NT2/D1 (cell line): ENCODE data around the gene CTBP2.

Experiments
- DNase-seq: peaks from one replicate; pipeline ENCODE4 v3.0.0-alpha.2; 2011; ENCODE audit warnings: low read depth, low spot score
- H3K27me3 ChIP-seq: 2 replicates; pipeline ENCODE4 v1.6.0; 2011; ENCODE audit warnings: mild to moderate bottlenecking; ENCODE audit not compliant: insufficient read length, insufficient read depth
- H3K36me3 ChIP-seq: 2 replicates; pipeline ENCODE4 v1.6.1; 2011; ENCODE audit warnings: mild to moderate bottlenecking, low read length, mixed read lengths; ENCODE audit not compliant: insufficient read depth, insufficient read length
- H3K4me1 ChIP-seq: 2 replicates; pipeline ENCODE4 v1.5.1; 2011; ENCODE audit not compliant: insufficient read depth, insufficient read length
- H3K4me3 ChIP-seq: 2 replicates; pipeline ENCODE4 v1.5.1; 2011; ENCODE audit warnings: low read depth; ENCODE audit not compliant: insufficient read length
- H3K9ac ChIP-seq: 2 replicates; pipeline ENCODE4 v1.6.0; 2011; ENCODE audit warnings: low read depth; ENCODE audit not compliant: insufficient read length
- H3K9me3 ChIP-seq: 2 replicates; pipeline ENCODE4 v1.5.1; 2011; ENCODE audit warnings: mild to moderate bottlenecking, low read length; ENCODE audit not compliant: insufficient read depth
- SUZ12 ChIP-seq: IDR thresholded peaks from 2 replicates; pipeline ENCODE4 v1.6.1; 2011; ENCODE audit not compliant: insufficient read length, insufficient read depth; ENCODE audit errors: extremely low read depth
- YY1 ChIP-seq: IDR thresholded peaks from 2 replicates; pipeline ENCODE4 v1.6.1; 2011; ENCODE audit not compliant: insufficient read length, insufficient read depth
- ZNF274 ChIP-seq: IDR thresholded peaks from 2 replicates; pipeline ENCODE4 v1.6.1; 2011; ENCODE audit warnings: mild to moderate bottlenecking, low read depth, low read length

Gene CTBP2

DNA sequence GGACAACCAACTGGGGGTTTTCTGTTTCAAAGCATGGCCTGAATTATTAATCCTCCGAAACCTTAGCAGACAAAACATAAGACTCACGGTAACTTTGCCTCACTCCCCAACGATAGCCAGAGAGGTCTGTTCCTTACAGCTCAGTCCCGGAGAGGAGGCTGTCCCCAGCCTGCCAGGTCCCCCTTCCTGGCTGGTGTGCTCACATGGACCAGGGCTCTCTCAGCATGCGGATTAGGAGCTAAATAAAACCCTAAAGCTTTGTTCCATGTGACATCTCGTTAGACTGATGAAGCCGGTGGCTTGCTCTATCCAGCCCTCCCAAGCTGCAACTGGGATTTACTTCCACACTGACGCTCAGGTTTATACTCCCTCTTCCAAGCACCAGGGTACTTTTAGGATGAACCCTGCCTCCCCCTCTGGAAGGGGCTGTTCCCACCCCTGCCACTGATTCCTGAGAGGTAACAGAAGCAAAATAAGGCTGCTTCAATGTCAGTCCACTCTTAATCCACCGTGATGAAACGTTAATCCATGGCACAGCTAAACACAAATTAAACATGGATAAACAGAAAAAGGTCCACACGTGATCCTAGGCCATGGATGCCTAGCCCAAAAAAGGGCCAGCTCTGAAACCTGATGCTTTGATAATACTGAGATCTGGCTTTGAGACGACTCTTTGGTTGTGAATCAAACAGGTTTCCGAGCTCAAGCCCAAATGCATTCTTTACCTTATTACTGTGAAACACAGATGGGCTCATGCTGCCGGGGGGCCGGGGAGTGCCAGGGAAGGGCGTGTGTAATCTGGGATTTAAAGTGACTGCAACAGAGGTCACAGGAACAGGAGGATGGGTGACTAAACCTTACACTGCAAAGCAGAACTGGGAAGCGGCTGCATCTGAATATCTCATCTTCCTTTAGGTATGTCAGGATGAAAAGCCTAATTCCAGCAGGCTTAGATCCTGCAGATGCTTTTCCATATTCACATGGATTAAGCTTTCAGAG, 132.2 kb downstream of the CTBP2 start:
- H3K4me1 ChIP-seq = peaks cover 2% of the 10 kb centered on the region
- H3K4me3 ChIP-seq = no peak overlapping the region
- no peak for TF ChIP-seq YY1
- TF ChIP-seq SUZ12 = no peak
- no peak for TF ChIP-seq ZNF274
- H3K27me3 ChIP-seq = no peaks in the 10 kb centered on the region
- peaks cover 50% of the 10 kb centered on the region for H3K36me3 ChIP-seq
- no peaks in the 10 kb centered on the region for H3K9me3 ChIP-seq
- no peak for DNase-seq
- H3K9ac ChIP-seq = no peak overlapping the region

- Histone ChIP-seq H3K27me3 (no peaks in the 10 kb centered on the region), H3K36me3 (peaks cover 44% of the 10 kb centered on the region), H3K9me3 (no peaks in the 10 kb centered on the region), H3K4me3 (no peak overlapping the region), H3K9ac (no peak overlapping the region), H3K4me1 (peaks cover 2% of the 10 kb centered on the region)
- TF ChIP-seq ZNF274 (no peak), YY1 (no peak), SUZ12 (no peak)
- DNase-seq = no peak
Measured at GRCh38 chr10:125026974-125027735, 133.2 kb downstream of the CTBP2 start.

DNA sequence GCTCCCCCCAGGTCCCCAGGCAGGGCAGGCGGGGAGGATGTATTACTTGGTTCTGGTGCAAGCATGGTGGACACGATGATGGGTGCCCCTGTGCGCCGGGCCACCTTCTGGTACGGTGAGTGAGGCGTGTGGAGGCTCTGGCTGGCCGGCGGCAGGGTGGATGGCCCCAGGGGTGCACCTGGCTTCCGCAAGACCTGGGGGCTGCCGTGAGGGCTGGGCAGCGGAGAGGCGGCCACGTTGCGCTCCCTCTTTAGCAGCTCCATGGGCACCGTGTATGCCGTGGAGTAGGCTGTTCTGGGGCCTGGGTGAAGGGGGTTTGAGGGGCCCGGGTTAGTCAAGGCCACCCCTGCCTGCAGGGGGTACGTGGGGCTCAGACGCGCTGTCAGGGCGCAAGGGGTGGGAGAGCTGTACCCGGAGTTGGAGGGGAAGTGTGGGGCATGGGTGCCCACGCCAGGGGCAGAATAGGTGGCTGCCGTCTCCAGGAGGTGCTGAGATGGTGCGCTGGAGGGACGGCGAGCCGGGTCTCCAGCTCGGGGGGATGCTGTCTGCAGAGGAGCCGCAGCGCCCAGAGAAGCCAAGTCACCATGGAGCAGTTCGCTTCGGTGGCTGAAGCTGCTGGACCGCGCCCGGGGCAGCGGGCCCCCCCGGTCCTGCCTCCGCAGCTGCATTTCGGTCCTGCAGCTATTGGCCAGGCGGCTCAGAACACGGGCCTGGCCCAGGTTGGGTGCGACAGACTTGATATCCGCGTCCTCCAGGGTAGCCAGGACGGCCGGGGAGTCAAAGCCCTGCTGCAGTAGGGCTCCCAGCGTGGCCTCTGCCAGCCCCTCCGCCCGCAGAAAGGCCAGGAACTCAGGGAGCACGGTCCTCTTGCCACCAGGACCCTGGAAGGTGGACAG, 134.1 kb downstream of the CTBP2 start:
- Histone ChIP-seq H3K9ac (no peak overlapping the region), H3K36me3 (peaks cover 47% of the 10 kb centered on the region), H3K4me1 (peaks cover 2% of the 10 kb centered on the region), H3K9me3 (no peaks in the 10 kb centered on the region; the same call in 1 of the 2 replicates), H3K4me3 (no peak overlapping the region), H3K27me3 (no peaks in the 10 kb centered on the region)
- DNase-seq = no peak
- TF ChIP-seq ZNF274 = no peak
- no peak for TF ChIP-seq YY1
- no peak for TF ChIP-seq SUZ12

GRCh38 chr10:125025341-125025740, 135.0 kb downstream of the CTBP2 start:
- Histone ChIP-seq H3K4me1 (peaks cover 2% of the 10 kb centered on the region), H3K9me3 (peaks cover 9% of the 10 kb centered on the region; the same call in 1 of the 2 replicates), H3K36me3 (peaks cover 52% of the 10 kb centered on the region), H3K27me3 (no peaks in the 10 kb centered on the region), H3K9ac (no peak overlapping the region), H3K4me3 (no peak overlapping the region)
- no peak for TF ChIP-seq YY1
- no peak for DNase-seq

DNA sequence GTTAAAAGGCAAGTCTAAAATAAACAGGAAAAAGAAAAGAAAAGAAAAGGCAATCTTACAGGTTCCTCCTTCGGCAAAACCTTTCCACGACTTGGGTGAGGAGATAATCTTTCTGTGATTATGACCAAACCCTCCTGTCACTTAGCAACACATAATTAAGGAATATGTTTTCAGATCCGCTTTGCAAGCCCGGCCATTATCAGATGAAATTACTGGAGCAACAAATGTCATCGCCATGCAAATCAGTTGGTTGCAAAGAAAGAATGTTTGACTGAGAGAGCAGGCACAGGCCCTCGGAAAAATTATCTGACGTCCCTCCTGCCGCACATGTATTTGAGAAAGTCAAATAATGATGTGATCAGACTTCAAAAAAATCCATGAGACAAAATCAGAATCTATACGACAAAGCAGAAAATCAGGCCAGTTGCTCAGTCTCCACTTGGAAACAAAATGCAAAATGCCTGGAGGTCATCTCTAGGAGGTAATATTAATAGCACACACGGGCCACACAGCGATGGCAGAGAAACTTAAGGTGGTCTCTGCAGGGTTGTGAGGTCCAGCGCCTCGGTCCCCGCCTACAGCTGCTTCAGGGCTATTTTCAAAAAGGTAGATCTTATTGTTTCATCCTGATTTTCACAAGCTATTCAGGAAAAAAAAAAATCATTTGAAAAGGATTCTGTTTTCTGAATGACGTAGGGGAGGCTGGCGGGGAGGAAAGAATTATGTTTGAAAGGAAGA, 135.7 kb downstream of the CTBP2 start:
- H3K4me3 ChIP-seq = no peak overlapping the region
- peaks cover 55% of the 10 kb centered on the region for H3K36me3 ChIP-seq
- H3K9ac ChIP-seq = no peak overlapping the region
- peaks cover 2% of the 10 kb centered on the region for H3K4me1 ChIP-seq
- no peak for DNase-seq
- H3K27me3 ChIP-seq = no peaks in the 10 kb centered on the region
- no peak for TF ChIP-seq ZNF274
- no peak for TF ChIP-seq SUZ12
- TF ChIP-seq YY1 = no peak
- H3K9me3 ChIP-seq = peaks cover 16% of the 10 kb centered on the region; the same call in 1 of the 2 replicates

- no peak overlapping the region for H3K4me3 ChIP-seq
- no peak for DNase-seq
- no peak for TF ChIP-seq SUZ12
- no peak for TF ChIP-seq ZNF274
- no peak for TF ChIP-seq YY1
- no peaks in the 10 kb centered on the region for H3K27me3 ChIP-seq
- peaks cover 23% of the 10 kb centered on the region; the same call in 1 of the 2 replicates for H3K9me3 ChIP-seq
- peaks cover 2% of the 10 kb centered on the region for H3K4me1 ChIP-seq
- H3K36me3 ChIP-seq = peaks cover 59% of the 10 kb centered on the region
- H3K9ac ChIP-seq = no peak overlapping the region
Measured at GRCh38 chr10:125023862-125024496, 136.4 kb downstream of the CTBP2 start.
